ENCODE measurements around the gene ATXN1.

The ATXN1 gene

DNA sequence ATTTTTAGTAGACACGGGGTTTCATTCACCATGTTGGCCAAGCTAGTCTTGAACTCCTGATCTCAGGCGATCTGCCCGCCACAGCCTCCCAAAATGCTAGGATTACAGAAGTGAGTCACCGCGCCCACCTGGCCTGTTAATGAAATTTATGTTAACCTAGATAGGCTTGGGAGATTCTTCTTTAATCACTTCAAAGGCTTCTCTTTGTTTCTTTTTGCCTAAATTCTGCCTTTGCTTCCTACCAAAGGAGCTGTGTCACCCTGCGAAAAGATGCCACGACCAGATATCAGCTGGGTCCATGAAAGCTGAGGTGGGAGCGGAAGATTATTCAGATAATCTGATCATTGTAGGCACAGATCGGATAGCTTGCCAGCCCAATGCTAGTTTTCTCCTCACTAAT lies 447.5 kb downstream of the ATXN1 start:
- no peak for DNase-seq (ENCODE audit: low read depth in 2 of 2)

DNA sequence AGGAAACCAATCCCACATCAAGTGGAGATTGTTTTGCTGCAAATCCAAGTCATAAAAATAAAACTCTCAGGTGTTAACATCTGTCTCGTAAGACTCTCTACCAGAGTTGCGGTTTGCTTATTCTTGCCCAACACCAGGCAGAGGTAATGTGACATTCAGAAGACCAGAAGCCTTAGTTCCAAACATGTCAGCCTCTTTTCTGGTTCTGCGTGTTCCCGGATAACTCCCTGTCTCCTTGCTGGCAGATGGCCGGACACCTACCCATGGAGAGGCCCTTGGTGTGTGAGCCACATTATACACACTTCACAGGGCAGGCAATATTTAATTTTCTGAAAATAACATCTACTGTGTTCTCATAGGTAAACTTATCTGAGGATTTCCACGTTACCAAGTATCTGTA lies 449.5 kb downstream of the ATXN1 start:
- no peak for DNase-seq (ENCODE audit: low read depth in 2 of 2)

DNA sequence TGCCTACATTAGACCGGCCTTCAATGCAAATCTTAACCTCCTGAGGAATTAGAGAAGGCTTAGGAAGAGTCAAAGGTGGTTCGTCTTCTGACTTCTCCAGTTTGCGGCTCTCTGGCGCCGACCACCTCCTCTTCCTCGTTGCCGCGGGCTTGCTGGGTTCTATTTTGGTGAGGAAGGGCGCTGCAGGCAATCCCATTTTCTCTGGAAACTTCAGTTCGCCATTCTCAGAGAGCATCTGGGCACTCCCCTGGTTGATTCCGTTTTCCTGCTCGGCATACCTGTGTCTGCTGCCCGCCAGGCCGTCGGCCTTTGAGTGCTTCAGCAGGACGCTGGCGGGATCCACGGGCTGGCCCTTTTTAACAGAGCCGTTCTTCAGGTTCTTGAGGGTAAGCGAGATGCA lies 454.9 kb downstream of the ATXN1 start:
- DNase-seq (ENCODE audit: low read depth in 2 of 2) = no peak

DNA sequence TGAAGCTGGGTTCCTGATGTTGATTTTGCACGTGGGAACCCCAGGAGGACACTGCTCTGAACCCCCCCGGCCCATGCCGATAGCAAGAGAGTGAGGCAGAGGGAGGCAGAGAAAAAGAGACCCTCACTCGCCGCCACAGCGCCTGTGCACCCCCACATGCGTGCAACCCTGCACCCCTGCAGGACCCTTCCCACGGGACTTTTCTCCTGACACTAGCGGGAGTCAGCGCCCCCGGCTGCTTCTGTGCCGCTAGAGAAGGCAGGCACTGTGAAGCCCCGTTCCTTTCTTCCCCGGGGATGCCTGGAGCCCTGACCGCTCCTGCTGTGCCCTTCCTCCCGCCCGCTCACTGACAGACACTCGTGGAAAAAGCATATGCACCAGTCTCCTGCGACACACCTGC lies 455.5 kb downstream of the ATXN1 start:
- DNase-seq (ENCODE audit: low read depth in 2 of 2) = no peak

DNA sequence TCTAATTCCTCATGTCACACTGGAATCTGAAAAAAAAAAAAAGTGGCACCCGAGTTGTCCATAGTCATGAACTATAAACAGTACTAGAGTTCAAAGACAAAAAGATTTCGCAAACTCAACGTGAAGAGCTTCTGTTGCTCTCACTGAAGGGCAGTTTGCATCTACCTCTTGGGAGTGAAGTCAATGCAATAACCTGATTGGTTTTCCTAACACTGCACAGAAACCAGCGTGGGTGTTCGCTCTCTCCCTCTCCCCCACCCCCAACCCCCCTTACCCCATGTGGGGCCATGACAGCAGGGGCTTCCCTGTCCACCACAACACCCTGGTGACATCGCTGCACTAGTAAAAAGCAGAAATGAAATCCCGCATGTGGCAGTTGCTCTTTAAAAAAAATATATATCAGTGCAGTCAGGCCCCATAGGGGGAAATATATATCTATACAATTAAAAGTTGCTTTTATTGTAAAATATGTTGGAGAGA lies 456.0 kb downstream of the ATXN1 start:
- no peak for DNase-seq (ENCODE audit: low read depth in 2 of 2)

DNA sequence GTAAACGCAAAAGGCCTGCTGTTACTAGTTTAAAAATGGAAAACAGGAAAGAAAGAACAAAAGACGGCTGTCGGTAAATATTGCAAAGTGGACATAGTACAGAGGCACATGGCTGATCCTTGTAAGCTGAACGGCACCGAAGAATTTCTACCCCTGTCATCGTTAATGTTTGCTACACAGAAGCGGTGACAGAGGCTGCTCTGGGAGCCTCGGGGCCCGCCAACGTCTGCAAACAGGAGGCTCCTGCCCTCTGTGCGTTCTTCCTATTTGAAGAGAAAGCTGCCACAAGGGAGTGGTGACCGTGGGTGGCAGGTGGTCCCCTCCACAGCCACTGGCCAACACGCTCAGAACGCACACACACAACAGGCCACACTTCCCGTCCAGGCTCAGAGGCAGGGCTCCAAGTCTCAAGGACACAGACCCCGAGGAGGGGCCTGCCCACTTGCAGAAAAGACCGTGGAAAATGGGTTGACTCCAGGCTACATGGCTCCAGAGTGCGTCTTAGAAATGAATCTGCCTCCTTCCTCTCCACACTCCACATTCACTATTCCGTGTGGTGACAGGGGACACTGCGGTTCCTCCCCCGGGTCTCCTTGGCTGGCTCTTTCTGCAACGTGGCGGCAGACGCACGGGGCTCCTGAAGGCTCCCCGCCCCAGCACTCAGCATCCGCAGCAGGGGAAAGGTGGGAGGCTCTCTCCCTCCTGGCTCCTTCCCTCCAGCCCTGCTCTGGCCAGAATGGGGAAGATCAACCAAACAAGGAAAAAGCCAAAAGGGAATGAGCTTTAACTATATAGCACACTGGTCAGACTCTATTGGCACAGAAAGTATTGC lies 458.3 kb downstream of the ATXN1 start:
- no peak for DNase-seq (ENCODE audit: low read depth in 2 of 2)

DNA sequence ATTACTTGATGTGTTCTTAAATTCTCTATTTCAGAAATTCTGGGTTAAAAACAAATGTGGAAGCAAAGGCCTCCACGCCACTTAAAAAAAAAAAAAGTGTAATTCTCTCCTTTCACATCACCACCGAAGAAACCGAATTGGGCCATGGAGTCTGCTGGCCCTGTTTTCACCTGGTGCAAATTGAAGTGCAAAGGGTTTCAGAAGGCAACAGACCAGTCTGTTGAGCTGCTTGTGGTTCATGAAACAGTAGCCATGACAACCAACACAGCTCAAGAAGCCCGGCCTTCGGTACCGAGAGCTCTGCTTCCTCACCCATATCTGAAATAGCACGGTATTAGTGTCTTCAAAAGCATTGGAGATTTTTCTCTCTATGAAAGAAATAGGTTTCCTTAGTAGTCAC lies 459.7 kb downstream of the ATXN1 start:
- no peak for DNase-seq (ENCODE audit: low read depth in 2 of 2)

DNA sequence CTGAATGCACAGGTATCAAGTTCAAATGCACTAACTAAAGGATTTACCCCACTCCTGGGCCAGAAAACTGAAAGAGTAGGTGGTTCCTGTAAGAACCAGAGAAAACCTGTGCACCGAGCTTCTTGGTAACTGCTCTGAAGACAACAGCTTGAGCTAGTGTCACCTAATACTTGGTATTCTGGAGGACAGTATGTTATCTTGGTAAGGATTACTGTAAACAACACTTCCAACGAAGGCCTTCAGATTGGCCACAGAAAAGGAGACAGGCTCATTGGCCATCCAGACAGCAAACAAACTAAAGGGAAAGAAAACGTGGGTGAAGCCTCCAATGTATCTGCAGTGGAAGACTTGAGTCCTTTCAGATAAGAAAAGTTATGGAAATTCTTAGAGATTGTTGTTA lies 461.4 kb downstream of the ATXN1 start:
- DNase-seq (ENCODE audit: low read depth in 2 of 2) = no peak

DNA sequence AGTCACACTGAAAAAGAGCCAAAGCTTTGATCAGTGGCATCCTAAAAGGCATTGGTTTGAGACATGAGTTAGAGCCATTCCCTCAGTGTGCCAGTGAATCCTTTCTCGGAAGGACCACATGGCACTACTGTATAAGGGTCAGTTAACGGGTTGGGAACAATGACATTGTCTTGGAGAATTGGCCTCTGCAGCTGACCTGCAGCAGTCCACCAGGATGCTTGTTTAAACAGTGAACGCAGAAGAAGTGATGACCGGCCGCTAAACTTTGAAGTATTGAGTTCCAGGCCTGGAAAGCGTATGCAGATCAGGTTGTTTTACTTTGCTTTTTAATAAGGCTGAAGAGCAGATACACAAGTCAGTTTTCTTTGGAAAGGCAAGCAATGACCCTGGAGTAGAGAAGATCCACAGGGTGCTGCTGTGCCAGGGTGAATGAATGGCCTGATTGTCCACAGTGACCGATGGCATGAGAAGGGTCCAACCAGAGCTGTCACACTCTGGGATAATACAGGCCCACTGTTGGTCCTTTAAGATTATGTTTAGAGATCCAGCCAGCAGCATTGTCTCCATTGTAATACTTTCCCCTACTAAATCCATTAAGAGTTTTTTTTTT lies 465.1 kb downstream of the ATXN1 start:
- no peak for DNase-seq (ENCODE audit: low read depth in 2 of 2)

DNA sequence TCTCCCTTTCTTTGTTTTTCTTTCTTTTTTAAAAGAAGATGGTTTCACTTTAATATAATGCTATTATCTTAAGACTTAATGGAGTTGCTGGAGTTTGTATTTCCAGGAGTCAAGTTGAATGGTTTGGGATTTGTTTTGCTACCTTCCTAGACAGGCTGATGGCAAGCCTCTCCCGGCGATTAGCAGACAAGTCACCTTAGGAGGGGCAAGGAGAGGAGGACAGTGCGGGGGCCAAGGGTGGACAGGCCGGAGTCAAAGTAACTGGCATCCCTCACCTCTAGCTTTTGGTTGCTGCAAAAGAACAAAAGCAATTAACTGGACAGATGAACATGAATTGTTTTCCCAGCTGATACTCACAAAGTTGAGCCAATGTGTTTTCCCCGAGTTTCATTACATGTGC lies 465.8 kb downstream of the ATXN1 start:
- no peak for DNase-seq (ENCODE audit: low read depth in 2 of 2)

DNA sequence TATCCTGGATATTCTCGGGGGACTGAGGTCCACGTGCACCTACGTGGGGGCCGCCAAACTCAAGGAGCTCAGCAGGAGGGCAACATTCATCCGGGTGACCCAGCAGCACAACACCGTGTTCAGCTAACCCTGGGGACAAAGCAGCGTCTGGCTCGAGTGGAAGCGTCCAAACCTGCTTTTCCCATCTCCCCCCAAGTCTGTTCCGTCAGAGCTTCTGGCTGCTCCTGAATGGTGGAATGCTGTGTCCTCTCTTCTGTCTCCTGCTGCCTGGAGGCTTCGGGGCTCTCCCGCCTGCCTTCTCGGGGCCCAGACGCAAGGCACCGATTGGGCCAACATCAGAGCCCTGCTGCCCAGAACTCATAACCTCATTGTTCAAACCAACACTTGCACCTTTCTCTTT lies 466.2 kb downstream of the ATXN1 start:
- no peak for DNase-seq (ENCODE audit: low read depth in 2 of 2)

DNA sequence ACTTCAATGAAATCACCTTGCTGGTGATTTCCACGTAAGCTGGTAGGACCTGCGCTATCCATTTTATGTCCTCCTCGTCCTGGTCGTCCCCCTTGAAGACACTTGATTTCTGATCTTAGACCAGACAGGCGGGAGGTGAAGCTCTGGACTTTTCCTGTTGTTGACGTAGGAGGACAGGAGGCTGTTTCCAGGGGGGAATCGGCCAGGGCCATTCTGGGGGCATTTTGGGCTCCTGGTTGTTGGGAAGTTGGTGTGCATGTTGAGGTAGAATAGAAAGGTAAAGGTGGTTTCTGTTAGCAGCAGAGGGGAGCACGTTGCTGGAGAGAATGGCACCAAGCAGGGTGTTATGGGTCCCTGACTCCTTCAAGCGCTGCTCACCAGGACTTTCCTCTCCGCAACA lies 466.9 kb downstream of the ATXN1 start:
- no peak for DNase-seq (ENCODE audit: low read depth in 2 of 2)

DNA sequence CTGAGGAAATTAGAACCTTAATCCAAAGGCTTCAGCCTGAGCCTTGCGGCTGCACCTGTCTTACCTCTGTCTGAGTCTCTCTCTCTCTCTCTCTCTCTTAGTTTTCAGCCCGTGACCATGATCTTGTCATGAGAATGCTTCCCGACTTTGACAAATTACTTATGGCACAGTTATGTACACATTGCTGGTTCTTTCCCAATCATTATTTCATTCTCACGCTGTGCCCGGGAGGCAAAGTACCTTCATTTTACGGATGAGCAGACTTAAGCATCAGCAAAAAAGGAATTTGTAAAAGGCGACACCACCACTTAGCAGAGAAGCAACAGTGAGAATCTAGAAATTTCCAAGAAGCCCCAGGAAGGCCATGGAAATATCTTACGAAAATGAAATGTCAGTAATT lies 468.3 kb downstream of the ATXN1 start:
- DNase-seq (ENCODE audit: low read depth in 2 of 2) = no peak

DNA sequence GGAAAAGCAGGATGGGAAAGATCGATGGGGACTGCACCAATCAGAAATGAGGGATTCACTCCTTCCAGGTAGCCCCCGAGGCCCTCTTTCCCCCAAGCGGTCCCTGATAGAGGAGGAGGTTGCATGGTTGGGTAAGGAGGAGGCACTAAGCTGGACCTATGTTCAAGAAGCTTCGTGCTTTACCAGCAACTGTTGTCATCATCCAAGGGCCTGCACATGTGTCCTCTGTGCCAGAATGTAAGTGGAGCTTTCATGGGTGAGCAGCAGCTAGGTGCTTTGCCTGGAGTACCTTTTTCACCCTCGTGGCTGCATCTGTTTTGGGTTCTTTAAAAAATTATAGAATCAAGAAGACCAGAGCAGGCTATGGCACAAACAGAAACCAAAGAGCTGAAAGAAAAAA lies 468.8 kb downstream of the ATXN1 start:
- no peak for DNase-seq (ENCODE audit: low read depth in 2 of 2)

DNA sequence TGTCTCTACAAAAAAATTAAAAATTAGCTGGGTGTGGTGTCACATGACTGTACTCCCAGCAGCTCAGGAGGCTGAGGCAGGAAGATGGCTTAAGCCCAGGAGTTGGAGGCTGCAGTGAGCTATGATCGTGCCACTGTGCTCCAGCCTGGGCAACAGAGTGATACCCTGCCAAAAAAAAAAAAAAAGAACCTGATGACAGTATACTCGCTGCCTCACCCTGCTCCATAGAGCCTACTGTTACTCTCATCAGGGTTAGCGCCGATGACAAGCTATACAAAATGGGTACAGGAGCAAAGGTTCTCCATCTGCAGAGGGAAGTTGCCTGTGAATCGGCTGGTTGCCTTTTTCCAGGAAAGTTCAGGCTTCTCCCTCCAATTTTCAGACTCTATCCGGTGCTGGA lies 469.5 kb downstream of the ATXN1 start:
- DNase-seq (ENCODE audit: low read depth in 2 of 2) = no peak

DNA sequence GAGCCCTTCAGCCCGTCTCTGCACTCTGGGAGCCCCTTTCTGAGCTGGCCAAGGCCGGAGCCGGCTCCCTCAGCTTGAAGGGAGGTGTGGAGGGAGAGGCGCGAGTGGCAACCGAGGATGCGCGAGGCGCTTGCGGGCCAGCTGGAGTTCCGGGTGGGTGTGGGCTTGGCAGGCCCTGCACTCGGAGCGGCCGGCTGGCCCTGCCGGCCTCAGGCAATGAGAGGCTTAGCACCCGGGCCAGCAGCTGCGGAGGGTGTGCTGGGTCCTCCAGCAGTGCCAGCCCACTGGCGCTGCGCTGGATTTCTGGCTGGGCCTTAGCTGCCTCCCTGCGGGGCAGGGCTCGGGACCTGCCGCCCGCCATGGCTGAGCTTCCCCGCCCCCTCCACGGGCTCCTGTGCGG lies 473.1 kb downstream of the ATXN1 start:
- DNase-seq (ENCODE audit: low read depth in 2 of 2) = no peak

DNA sequence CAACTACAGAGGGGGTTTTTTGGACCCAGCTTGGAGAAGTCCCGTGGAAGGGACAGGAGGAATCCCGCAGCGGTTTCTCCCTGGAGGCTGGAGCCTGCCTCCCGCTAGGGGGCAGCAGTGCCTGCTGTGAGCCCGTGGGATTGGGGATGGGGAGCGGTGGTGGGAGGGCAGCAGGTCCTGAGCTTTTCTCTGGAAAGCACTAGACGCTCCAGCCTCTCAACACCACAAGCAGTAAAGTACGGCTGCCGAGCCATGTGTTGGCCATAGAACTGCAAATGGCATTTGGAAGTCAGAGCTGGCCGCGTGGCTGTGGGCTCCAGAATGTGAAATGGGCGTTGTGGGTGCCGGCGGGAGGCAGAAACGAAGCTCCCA lies 475.1 kb downstream of the ATXN1 start:
- peak in 1 of 2 experiments; percentile 7 for DNase-seq (ENCODE audit: low read depth in 2 of 2)

DNA sequence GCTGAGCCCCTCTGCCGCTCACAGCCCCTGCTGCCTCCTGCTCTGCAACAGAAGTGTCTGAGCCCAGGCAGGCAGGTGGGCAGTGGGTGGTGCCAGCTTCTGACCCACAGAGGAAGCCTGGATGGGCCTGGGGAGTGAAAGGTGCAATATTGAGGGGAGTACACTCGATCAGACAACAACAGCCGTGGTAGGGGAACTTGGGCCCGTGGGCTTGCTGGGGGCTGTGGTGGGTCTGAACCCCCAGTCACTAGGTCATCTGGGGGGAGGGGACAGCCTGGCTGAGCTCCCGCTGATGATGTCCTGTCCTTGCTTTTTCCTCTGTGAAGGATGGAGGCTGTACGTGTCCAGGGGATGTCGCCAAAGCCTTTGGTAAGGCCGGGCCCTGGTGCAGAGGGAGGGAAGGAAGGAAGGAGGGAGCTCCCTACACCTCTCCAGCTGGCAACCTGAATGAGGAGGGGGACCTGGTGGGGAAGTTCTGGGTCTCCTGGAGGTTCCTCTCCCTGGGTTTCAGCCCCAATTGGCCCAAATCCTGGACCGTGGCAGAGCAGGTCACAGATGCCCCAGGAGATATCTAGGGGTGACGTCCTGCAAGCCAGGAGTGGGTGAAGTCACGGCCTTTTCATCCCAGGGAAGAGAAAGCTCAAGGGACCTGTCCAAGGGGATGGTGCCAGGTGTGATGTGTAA lies 475.7 kb downstream of the ATXN1 start:
- no peak for DNase-seq (ENCODE audit: low read depth in 2 of 2)

DNA sequence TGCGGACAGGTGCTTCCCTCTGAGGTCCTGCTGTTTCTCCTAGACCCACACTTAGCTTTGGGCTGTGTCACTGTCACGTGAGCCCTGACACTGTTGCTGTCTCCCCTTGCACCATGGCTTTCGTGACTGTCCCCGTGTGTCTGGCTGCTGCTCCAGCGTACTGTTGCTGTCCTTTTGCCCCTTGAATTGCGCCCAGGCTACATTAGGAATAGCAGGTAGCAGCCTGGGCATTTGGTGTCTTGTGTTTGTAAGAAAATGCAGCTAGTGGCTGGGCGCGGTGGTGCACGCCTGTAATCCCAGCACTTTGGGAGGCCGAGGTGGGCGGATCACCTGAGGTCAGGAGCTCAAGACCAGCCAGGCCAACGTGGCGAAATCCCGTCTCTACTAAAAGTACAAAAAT lies 476.8 kb downstream of the ATXN1 start:
- no peak for DNase-seq (ENCODE audit: low read depth in 2 of 2)

DNA sequence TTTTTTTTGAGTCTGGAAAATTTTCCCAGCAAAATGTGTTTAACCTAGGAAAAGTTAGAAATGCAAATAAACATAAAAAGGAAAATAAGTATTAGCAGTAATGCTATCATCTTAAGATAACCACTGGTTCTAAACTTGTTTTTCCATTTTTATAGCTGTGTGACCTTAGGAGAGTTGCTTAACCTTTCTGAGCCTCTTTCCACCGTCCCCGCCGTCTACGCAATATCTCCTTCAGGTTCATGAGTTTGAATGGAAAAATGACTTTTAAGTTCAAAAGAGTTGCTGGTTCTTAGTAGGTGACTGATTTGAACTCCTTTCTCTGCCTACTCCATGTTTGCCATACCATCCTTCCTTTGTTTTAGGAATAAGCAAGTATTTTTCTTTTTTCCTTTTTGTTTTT lies 478.9 kb downstream of the ATXN1 start:
- DNase-seq (ENCODE audit: low read depth in 2 of 2) = no peak

DNA sequence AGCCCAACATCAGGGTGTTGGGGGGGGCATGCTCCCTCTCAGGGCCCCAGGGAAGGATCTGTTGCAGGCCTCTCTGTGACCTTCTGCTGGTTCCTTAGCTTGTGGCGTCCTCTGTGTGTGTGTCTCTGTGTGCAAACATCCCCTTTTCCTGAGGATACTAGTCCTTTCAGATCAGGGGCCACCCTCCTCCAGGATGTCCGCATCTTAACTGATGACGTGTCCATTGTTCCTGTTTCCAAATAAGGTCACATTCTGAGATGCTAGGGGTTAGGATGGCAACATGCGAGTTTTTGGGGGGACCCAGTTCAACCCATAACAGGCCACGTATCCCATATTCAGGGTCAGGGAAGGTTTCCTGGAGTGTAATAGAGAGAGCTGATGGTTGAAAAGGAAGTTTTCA lies 482.0 kb downstream of the ATXN1 start:
- no peak for DNase-seq (ENCODE audit: low read depth in 2 of 2)

DNA sequence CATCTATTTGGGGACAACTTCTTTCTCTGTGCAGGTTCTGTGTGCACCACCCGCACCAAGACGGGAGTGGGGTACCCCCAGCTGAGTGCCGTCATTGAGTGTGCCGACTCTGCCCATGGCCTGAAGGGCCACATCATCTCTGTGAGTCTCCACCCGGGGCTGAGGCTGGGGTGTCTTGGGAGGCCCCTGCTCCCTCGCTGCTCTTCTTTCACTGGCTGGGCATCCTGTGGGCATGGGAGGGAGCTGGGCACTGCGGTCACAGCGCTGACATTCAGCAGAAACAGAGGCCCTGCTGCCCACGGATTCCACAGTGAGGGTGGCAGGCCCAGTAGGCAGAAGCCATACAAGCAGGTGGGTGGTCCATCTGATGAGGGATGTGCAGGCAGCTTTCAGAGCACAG lies 482.5 kb downstream of the ATXN1 start:
- no peak for DNase-seq (ENCODE audit: low read depth in 2 of 2)

All from fibroblast of skin of left biceps (primary cell).